HepG2 (cell line): ENCODE results near the gene TMEM198. TPM values are rescaled to one million over a fixed set of nuclear protein-coding genes. Genes with fewer than 3 reads are reported as not detected.

Source experiments
- EED ChIP-seq: sonication (generic); formaldehyde crosslinking; IDR thresholded peaks from 2 replicates; pipeline ENCODE4 v1.5.0; 2020; ENCODE audit warnings: mild to moderate bottlenecking, missing genetic modification reagents
- HINFP ChIP-seq: sonication (generic); formaldehyde crosslinking; IDR thresholded peaks from 2 replicates; pipeline ENCODE4 v1.4.0; 2020; ENCODE audit warnings: low read depth, mild to moderate bottlenecking, missing genetic modification reagents
- HNF1A ChIP-seq, 2 experiments: sonication (generic) in 1 of 2; formaldehyde crosslinking in 1 of 2; IDR thresholded peaks; 2 replicates each; pipeline versions ENCODE4 v1.4.0 to v1.6.1; 2016 to 2020; ENCODE audit warnings: borderline replicate concordance in 1 of 2, low read depth in 1 of 2, mild to moderate bottlenecking in 1 of 2, missing genetic modification reagents in 1 of 2
- KDM5B ChIP-seq: sonication (generic); formaldehyde crosslinking; IDR thresholded peaks from 2 replicates; pipeline ENCODE4 v1.4.0; 2020; ENCODE audit warnings: missing genetic modification reagents, mild to moderate bottlenecking, borderline replicate concordance
- MTF2 ChIP-seq: sonication (generic); formaldehyde crosslinking; IDR thresholded peaks from 2 replicates; pipeline ENCODE4 v1.5.0; 2020; ENCODE audit warnings: missing genetic modification reagents, borderline replicate concordance
- NONO ChIP-seq, 2 experiments: fragments of 450-650 bp in 1 of 2; sonication (generic) in 1 of 2; formaldehyde crosslinking in 1 of 2; IDR thresholded peaks in 1 of 2; conservative IDR thresholded peaks in 1 of 2; 2 replicates each; pipeline versions ENCODE4 v1.6.1 to v1.8.0; 2017 to 2022; ENCODE audit warnings: mild to moderate bottlenecking in 1 of 2, missing genetic modification reagents in 1 of 2, moderate library complexity in 1 of 2
- RBFOX2 ChIP-seq: fragments of 200-400 bp; formaldehyde crosslinking; IDR thresholded peaks from 2 replicates; pipeline ENCODE4 v1.6.1; 2017; ENCODE audit warnings: low read depth, mild to moderate bottlenecking, low read length
- TOPORS ChIP-seq: sonication (generic); formaldehyde crosslinking; IDR thresholded peaks from 2 replicates; pipeline ENCODE4 v1.8.0; 2023; ENCODE audit warnings: mild to moderate bottlenecking, missing genetic modification reagents
- ZBTB7B ChIP-seq: sonication (generic); formaldehyde crosslinking; IDR thresholded peaks from 2 replicates; pipeline ENCODE4 v1.4.0; 2020; ENCODE audit warnings: missing genetic modification reagents
- ZFP62 ChIP-seq: sonication (generic); formaldehyde crosslinking; IDR thresholded peaks from 2 replicates; pipeline ENCODE4 v1.4.0; 2020; ENCODE audit warnings: missing genetic modification reagents
- ZNF407 ChIP-seq: sonication (generic); formaldehyde crosslinking; IDR thresholded peaks from one replicate; pipeline ENCODE4 v1.5.1; 2020; ENCODE audit warnings: mild to moderate bottlenecking, missing genetic modification reagents; ENCODE audit errors: not compliant biosample characterization
- ZNF747 ChIP-seq: sonication (generic); formaldehyde crosslinking; IDR thresholded peaks from 2 replicates; pipeline ENCODE4 v1.8.1; 2023; ENCODE audit warnings: missing genetic modification reagents, mild to moderate bottlenecking, borderline replicate concordance
- polyA plus RNA-seq, 8 experiments: library from polyadenylated mRNA; depleted of rRNA in 3 of 8; stranded (reverse) in 7 of 8; unstranded in 1 of 8; fragments of >200 nt; fragmentation: Illumina TruSeq in 4 of 8; extraction: Trizol in 4 of 8; gene quantifications; 2 replicates each; pipeline versions ENCODE4 v1.2.1 to v1.2.3, GENCODE V29; 2011 to 2016; ENCODE audit warnings: low read depth in 4 of 8, missing spikeins in 1 of 8, mixed read lengths in 1 of 8; ENCODE audit not compliant: insufficient read depth in 1 of 8
- total RNA-seq, 5 experiments: library from RNA; depleted of rRNA; stranded (reverse); fragments of >200 nt; fragmentation: Illumina TruSeq; extraction: Trizol; gene quantifications; 2 replicates each; pipeline ENCODE4 v1.2.3, GENCODE V29; 2016; ENCODE audit warnings: low read depth in 1 of 5

The TMEM198 gene
- total and polyA plus RNA-seq, 2 of the 13 experiments (the other 11 are each of a cell fraction or from before 2014, with no cell fraction given): 17.3 to 23.5 TPM

- TF ChIP-seq KDM5B (CRISPR knock-in tag): peak; percentile 41; the same call in 1 of the 2 replicates
- 0 out of 2 replicates have a peak, but pooled peaks have one; percentile 28 for TF ChIP-seq ZNF747 (CRISPR knock-in tag)
- no peak for TF ChIP-seq ZFP62 (CRISPR knock-in tag)
- no peak for TF ChIP-seq EED
- no peak for TF ChIP-seq MTF2 (CRISPR knock-in tag)
- no peak for TF ChIP-seq HINFP
- no peak for TF ChIP-seq TOPORS (CRISPR knock-in tag)
- TF ChIP-seq RBFOX2: peak; percentile 77
- no peak for TF ChIP-seq ZNF407
- TF ChIP-seq NONO (IDR thresholded peaks at IDR 0.05): no peak
- peak; percentile 14; the same call in 1 of the 2 replicates for TF ChIP-seq NONO (CRISPR knock-in tag; conservative IDR thresholded peaks at IDR 0.05)
- no peak for TF ChIP-seq ZBTB7B (CRISPR knock-in tag)
- TF ChIP-seq HNF1A (IDR thresholded peaks at IDR 0.05; ENCODE audit: low read depth): no peak
- no peak for TF ChIP-seq HNF1A (CRISPR knock-in tag; IDR thresholded peaks at IDR 0.05; ENCODE audit: borderline replicate concordance)
Measured at GRCh38 chr2:219562049-219563020, 18.5 kb downstream of the TMEM198 start (continued).
